Endodermal cell (in vitro differentiated cells): ENCODE measurements around the gene LRTM2. TPM values are rescaled to one million over a fixed set of nuclear protein-coding genes. Genes with fewer than 3 reads are reported as not detected.

Experiments
- DNase-seq: peaks from one replicate; pipeline ENCODE4 v3.0.0-alpha.2; 2017
- H3K27ac ChIP-seq: 2 replicates; pipeline ENCODE4 v1.5.1; 2013; ENCODE audit warnings: mild to moderate bottlenecking, low read depth, low read length, moderate library complexity
- H3K27me3 ChIP-seq: 2 replicates; pipeline ENCODE4 v1.6.1; 2013; ENCODE audit warnings: mild to moderate bottlenecking, low read length, moderate library complexity; ENCODE audit not compliant: insufficient read depth, control insufficient read depth, poor library complexity, severe bottlenecking
- H3K36me3 ChIP-seq: 2 replicates; pipeline ENCODE4 v1.7.0; 2013; ENCODE audit warnings: mild to moderate bottlenecking, low read length, moderate library complexity; ENCODE audit not compliant: control insufficient read depth, insufficient read depth
- H3K4me1 ChIP-seq: one replicate; pipeline ENCODE4 v1.7.0; 2013; ENCODE audit warnings: low read length; ENCODE audit not compliant: control insufficient read depth, insufficient read depth
- H3K4me3 ChIP-seq: 2 replicates; pipeline ENCODE4 v1.5.1; 2013; ENCODE audit warnings: mild to moderate bottlenecking, low read length, moderate library complexity
- H3K9ac ChIP-seq: 2 replicates; pipeline ENCODE4 v1.6.1; 2013; ENCODE audit warnings: mild to moderate bottlenecking, low read length, moderate library complexity; ENCODE audit not compliant: poor library complexity, severe bottlenecking; ENCODE audit errors: extremely low read depth
- H3K9me3 ChIP-seq: 2 replicates; pipeline ENCODE4 v1.6.1; 2013; ENCODE audit warnings: mild to moderate bottlenecking, low read length, moderate library complexity; ENCODE audit not compliant: control insufficient read depth
- H3K27ac Mint-ChIP-seq: 2 replicates; pipeline ENCODE4 v1.8.0; 2020; ENCODE audit warnings: mixed read lengths
- H3K27me3 Mint-ChIP-seq: 2 replicates; pipeline ENCODE4 v1.8.0; 2021; ENCODE audit warnings: mild to moderate bottlenecking, mixed read lengths; ENCODE audit not compliant: insufficient read depth
- H3K36me3 Mint-ChIP-seq: 2 replicates; pipeline ENCODE4 v1.8.0; 2020; ENCODE audit warnings: low read depth, mixed read lengths
- H3K4me1 Mint-ChIP-seq: 2 replicates; pipeline ENCODE4 v1.8.0; 2020; ENCODE audit warnings: mixed read lengths
- H3K4me3 Mint-ChIP-seq: 2 replicates; pipeline ENCODE4 v1.8.0; 2020; ENCODE audit warnings: mild to moderate bottlenecking, moderate library complexity, mixed read lengths
- H3K9me3 Mint-ChIP-seq: 2 replicates; pipeline ENCODE4 v1.8.0; 2020; ENCODE audit warnings: mild to moderate bottlenecking, mixed read lengths
- CTCF ChIP-seq: fragments of 200-600 bp; sonication (generic); conservative IDR thresholded peaks from 2 replicates; pipeline ENCODE4 v1.5.0; 2021; ENCODE audit warnings: antibody characterized with exemption, mild to moderate bottlenecking
- WGBS, 2 experiments: methylation state at CpG; one replicate each; pipeline versions ENCODE4 v1.1.5 to v1.1.7; 2013; ENCODE audit warnings: missing lambda C conversion rate in 2 of 2, mixed read lengths in 1 of 2; ENCODE audit not compliant: insufficient coverage in 1 of 2, insufficient read length in 1 of 2; 5-methylcytosine and 5-hydroxymethylcytosine counted together
- total RNA-seq, 2 donors: library from RNA; stranded (reverse); fragmentation: NEBNext Ultra II Directional in 1 of 2; extraction: Animal tissue kit (Norgen Biotek cat#: 25700) in 1 of 2; gene quantifications; 2 replicates in 1 of 2; 3 replicates in 1 of 2; pipeline ENCODE4 v1.2.1, GENCODE V29; 2021

Gene LRTM2
- total RNA-seq, 2 donors from 2014 or later: 0.40 TPM

- no peaks in the 10 kb centered on the region for H3K9me3 Mint-ChIP-seq
- DNase-seq: no peak
Observed at GRCh38 chr12:1878214-1878613, 57.8 kb downstream of the LRTM2 start.

GRCh38 chr12:1878695-1879094, 58.3 kb downstream of the LRTM2 start:
- Mint-ChIP-seq H3K27me3 (peaks cover 2% of the 10 kb centered on the region), H3K9me3 (no peaks in the 10 kb centered on the region), H3K4me3 (no peak overlapping the region), H3K4me1 (no peaks in the 10 kb centered on the region), H3K27ac (no peak overlapping the region), H3K36me3 (no peaks in the 10 kb centered on the region)
- TF ChIP-seq CTCF: no peak
- H3K27me3 ChIP-seq: no peaks in the 10 kb centered on the region
- H3K4me3 ChIP-seq: no peak overlapping the region
- no peaks in the 10 kb centered on the region for H3K36me3 ChIP-seq
- no peak overlapping the region for H3K27ac ChIP-seq
- DNase-seq: no peak
- WGBS, 2 experiments: 90 to 91% methylated on average over 4 to 5 of the region's 5 CpGs
- H3K9me3 ChIP-seq: no peaks in the 10 kb centered on the region
- no peaks in the 10 kb centered on the region for H3K4me1 ChIP-seq
- H3K9ac ChIP-seq: no peak overlapping the region

More at GRCh38 chr12:1878214-1878613, 57.8 kb downstream of the LRTM2 start:
- no peaks in the 10 kb centered on the region for H3K36me3 Mint-ChIP-seq
- H3K4me3 ChIP-seq: no peak overlapping the region
- peaks cover 2% of the 10 kb centered on the region for H3K27me3 Mint-ChIP-seq
- H3K27ac ChIP-seq: no peak overlapping the region
- WGBS, 2 experiments: 88 to 94% methylated on average over 8 to 10 of the region's 10 CpGs
- H3K9ac ChIP-seq: no peak overlapping the region
- no peak for TF ChIP-seq CTCF
- no peaks in the 10 kb centered on the region for H3K4me1 Mint-ChIP-seq
- no peak overlapping the region for H3K27ac Mint-ChIP-seq
- H3K36me3 ChIP-seq: no peaks in the 10 kb centered on the region
- no peaks in the 10 kb centered on the region for H3K4me1 ChIP-seq
- H3K9me3 ChIP-seq: no peaks in the 10 kb centered on the region
- H3K27me3 ChIP-seq: no peaks in the 10 kb centered on the region
- H3K4me3 Mint-ChIP-seq: no peak overlapping the region

GRCh38 chr12:1879633-1880032, 59.3 kb downstream of the LRTM2 start:
- no peak for TF ChIP-seq CTCF
- no peak overlapping the region for H3K9ac ChIP-seq
- H3K27me3 ChIP-seq: no peaks in the 10 kb centered on the region
- no peak overlapping the region for H3K4me3 Mint-ChIP-seq
- WGBS, 2 experiments: 87 to 98% methylated on average over 5 to 10 of the region's 10 CpGs
- DNase-seq: peak; percentile 37
- no peaks in the 10 kb centered on the region for H3K4me1 Mint-ChIP-seq
- H3K9me3 ChIP-seq: no peaks in the 10 kb centered on the region
- H3K4me1 ChIP-seq: no peaks in the 10 kb centered on the region
- no peak overlapping the region for H3K27ac ChIP-seq
- H3K27ac Mint-ChIP-seq: no peak overlapping the region
- H3K36me3 ChIP-seq: no peaks in the 10 kb centered on the region
- H3K36me3 Mint-ChIP-seq: no peaks in the 10 kb centered on the region
- H3K9me3 Mint-ChIP-seq: no peaks in the 10 kb centered on the region
- peaks cover 4% of the 10 kb centered on the region for H3K27me3 Mint-ChIP-seq
- H3K4me3 ChIP-seq: no peak overlapping the region
